NCI-H526 (cell line): ENCODE measurements around the gene ARHGAP44.
A peak's percentile ranks its signal among the peaks of the same experiment; 100 is the strongest.

Experiments used
- DNase-seq, 2 experiments: peaks; one replicate each; lab custom pipeline; 2025; lab: John Stamatoyannopoulos, UW

ARHGAP44 gene

GRCh38 chr17:12789481-12790248, at the start of gene ARHGAP44:
Gene ARHGAP44 (plus strand): TSS chr17:12789498. CDS start chr17:12789839, 341 bp downstream.
- peak in 1 of 2 experiments; percentile 67 for DNase-seq

DNA sequence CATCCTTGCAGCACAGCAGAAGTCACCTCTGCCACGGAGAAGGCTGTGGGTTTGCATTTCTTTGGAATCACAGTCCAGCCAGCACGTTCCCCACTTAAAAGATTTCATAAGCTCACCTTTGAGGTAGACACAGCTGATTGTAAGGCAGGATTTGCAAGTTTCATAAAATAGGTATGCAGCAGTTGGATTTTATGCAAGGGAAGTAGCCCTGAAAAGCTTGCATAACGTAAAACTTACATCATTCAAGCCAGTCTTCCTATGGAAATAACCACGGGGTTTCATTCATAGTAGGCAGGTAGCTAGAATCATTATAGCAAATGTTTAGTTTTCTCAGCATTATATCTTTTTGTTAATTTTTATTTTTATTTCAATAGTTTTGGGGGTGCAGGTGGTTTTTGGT, 49.8 kb upstream of the ARHGAP44 start:
- DNase-seq: no peak

GRCh38 chr17:12743046-12743445, 46.3 kb upstream of the ARHGAP44 start:
- no peak for DNase-seq

GRCh38 chr17:12744298-12744697, 45.0 kb upstream of the ARHGAP44 start:
- DNase-seq: no peak

- no peak for DNase-seq
These were observed 44.5 kb upstream of the ARHGAP44 start for GRCh38 chr17:12744786-12745185.

DNA sequence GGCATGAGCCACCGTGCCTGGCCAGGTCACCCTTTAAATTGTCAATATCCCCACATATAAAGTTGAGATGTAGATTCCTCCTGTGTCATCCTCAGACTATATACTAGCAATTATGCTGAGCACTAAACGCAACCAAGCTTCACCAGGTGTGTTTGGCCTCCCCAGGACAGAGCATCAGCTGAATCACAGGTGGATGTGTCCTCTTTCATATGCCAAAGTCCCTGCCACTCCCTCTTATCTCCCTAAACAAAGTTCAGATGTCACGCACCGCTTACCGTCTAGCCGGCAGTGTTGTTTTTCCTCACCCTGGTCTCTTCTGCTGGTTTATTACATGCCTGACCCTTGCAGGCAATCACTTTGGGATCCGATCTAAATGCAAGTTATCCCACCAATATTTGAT, 43.8 kb upstream of the ARHGAP44 start:
- DNase-seq: no peak

DNA sequence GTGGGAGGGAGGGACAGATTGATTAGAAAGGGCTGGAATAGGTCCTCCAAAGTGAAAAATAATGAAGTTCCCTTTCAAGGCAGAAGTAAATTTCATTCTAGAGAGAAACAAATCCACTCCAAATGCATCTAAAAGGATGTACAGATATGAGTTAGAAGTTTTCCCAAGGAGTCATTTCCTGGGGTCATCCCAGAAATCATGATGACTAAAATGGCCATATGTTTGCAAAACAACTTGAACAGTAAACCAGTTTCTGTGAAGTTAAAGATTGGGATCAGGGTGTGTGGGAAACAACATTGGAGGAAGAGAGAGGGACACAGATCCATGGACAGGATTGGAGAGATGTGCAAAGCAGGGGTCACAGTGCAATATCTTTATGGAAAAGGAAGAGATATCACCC, 32.5 kb upstream of the ARHGAP44 start:
- no peak for DNase-seq

GRCh38 chr17:12759090-12759489, 30.2 kb upstream of the ARHGAP44 start:
- no peak for DNase-seq

DNA sequence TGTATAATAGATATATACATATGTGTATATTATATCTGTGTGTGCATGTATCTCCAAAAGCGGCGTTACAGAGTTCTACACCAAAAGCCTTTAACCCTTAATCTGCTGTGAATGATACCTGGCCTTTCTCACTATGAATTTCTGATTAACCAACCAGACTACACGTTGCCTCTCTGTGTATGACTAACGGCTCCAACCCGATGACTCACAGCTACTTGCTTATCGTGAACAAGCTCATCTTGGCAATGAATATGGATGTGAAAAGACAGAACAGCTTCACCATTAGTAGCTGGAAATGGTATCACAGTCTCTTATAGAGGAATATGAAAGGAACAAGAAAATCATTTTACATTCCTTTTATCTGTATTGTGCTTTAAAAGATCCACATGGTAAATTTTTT, 23.8 kb upstream of the ARHGAP44 start:
- no peak for DNase-seq

DNA sequence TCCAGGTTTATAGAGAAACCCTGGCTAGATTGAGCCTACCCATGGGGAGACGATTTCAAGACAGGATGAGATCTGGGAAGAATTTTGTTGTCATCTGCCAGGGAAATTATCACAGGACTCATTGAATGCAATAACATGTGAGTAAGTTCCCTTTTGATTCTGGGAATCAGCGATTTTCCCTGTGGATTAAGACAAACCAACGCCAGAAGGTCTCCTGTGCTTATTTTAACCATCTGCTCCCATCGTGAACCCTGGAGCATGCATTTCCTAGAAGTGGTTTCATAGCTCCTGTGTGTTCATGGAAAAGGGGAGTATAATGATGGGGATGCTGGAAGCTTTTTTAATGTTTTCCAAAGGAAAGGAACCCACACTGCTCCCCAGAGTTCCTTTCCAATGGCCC, 21.0 kb upstream of the ARHGAP44 start:
- no peak for DNase-seq

DNA sequence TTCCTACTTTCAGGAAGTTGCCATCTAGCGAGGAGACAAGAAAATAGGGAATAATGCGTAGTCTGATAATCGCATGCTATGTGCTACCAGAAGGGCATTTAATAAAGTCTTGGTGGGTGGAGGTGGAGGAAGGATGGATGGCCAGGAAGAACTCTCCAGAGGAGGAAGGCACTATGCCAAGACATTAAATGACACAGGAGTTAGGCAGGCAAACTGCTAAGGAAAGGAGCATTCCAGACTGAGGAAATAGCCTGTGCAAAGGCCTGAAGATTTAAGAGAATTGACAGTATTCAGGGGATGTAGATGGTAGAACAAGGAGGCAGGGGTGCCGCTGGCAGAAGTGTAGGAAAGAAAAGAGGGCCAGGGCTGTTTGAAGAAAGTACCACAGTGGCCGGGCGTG, 19.3 kb upstream of the ARHGAP44 start:
- DNase-seq: no peak

DNA sequence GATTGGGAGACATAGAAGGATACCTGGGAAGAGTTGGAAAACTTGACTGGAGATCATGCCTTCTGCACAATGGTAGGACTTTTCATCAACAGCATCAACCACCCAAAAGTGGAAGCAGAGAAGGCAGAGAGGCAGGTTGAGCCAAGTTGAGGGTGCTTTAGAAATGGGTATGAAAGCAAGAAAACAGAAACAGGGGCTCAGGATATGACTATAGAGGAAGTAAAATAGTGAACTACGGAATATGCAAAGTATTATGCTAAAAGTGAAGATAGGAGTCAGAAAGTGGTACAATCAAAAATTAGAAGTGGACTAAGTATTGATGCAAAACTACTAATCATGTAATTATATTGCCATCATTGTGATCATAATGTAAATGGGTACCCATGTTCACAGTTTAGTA, 16.1 kb upstream of the ARHGAP44 start:
- no peak for DNase-seq

- no peak for DNase-seq
These were observed 220 bp upstream of the ARHGAP44 start for GRCh38 chr17:12789075-12789480.

- DNase-seq: no peak
These were observed 1.2 kb downstream of the ARHGAP44 start for GRCh38 chr17:12790249-12791106.

GRCh38 chr17:12794919-12795532, 5.7 kb downstream of the ARHGAP44 start:
- DNase-seq: no peak

- no peak for DNase-seq
These were observed 11.6 kb downstream of the ARHGAP44 start for GRCh38 chr17:12800855-12801365.

GRCh38 chr17:12806630-12807029, 17.3 kb downstream of the ARHGAP44 start:
- no peak for DNase-seq

- no peak for DNase-seq
These were observed 19.4 kb downstream of the ARHGAP44 start for GRCh38 chr17:12808723-12809122.

- DNase-seq: peak in 1 of 2 experiments; percentile 17
These were observed 23.6 kb downstream of the ARHGAP44 start for GRCh38 chr17:12812877-12813276.

GRCh38 chr17:12813664-12814063, 24.4 kb downstream of the ARHGAP44 start:
- DNase-seq: no peak

DNA sequence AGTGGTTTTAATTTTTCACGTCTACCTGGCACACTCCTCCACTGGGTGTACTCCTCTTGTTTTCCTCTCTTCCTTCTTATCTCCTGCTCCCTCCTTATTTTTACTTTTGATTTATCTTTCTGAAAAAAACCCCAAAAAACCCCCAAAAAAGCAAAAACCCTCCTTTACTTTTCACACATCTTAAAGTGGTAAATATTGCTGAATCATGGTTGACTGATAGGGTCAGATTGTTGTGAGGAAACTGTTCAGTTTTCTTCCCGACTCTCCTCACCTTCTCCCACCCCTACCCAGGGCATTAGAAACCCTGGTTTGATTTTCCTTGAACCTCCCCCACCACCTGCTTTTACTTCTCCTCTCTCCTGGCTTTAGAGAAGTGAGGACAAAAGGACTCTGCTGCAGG, 25.4 kb downstream of the ARHGAP44 start:
- no peak for DNase-seq

- DNase-seq: no peak
These were observed 26.4 kb downstream of the ARHGAP44 start for GRCh38 chr17:12815642-12816141.
